IPS-NIHi11 (cell line): ENCODE measurements around the gene MRPL2.
"Not testable (repeated sequence)": the region's sequence is repeated elsewhere in the genome, so short reads cannot be mapped to it uniquely, and the experiment has no call there.

Experiments used
- DNase-seq: peaks from one replicate; pipeline ENCODE4 v3.0.0; 2012; ENCODE audit warnings: mixed read lengths, low spot score

The MRPL2 gene

DNA sequence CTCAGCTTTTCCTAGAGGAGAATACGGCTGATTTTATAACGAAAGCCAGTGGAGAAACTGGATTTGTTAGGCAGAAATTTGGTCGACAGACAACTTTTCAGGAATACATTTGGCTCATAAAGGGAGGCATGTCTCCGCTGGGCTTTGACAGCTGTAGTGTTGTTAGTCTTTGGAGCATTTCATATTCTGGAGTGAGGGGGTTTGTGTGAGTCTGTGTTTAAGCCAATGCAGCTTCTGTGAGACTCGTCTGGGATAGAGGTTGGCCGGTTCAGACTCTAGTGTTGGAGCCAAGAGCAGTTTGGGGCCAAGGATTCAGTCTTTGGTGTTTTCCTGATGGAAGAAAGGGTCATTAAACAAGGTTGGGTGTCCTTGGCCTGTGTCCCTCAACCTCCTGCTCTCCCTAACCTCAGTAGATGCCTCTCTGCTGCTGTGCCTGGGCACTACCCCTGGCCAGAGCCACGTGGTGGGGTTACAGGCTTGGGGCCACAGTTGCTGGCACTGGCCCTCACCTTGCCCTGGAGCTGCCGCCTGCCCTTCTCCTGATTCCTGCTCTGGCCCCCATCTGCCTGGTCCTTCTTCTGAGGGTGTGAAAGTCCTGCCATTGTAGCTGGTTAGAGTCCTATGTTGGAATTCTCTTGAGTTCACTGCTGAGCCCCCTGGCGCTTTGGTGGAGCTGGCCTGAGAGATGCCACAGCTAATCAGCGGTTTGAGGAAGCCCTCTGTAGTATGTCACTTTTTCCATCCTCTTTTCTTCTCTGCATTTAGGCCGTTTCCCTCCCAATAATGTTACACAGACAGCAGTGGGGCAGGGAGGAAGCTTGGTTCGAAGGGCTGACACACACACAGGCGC lies 23.8 kb upstream of the MRPL2 start:
- DNase-seq: no peak

DNA sequence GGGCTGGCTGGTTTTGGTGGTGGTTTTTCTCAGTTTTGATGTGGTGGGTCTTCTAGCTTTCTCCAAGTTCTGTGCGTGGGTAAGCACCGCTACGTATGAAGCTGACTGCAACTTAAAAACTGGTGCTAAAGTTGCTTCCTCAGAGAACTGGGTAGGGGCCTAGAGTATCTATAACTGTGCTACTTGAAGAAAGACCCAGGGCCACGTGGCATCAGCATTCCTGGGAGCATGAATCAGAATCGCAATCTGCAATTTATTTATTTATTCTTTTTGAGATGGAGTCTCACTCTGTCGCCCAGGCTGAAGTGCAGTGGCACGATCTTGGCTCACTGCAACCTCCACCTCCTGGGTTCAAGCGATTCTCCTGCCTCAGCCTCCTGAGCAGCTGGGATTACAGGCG lies 22.7 kb upstream of the MRPL2 start:
- not testable (repeated sequence) for DNase-seq

DNA sequence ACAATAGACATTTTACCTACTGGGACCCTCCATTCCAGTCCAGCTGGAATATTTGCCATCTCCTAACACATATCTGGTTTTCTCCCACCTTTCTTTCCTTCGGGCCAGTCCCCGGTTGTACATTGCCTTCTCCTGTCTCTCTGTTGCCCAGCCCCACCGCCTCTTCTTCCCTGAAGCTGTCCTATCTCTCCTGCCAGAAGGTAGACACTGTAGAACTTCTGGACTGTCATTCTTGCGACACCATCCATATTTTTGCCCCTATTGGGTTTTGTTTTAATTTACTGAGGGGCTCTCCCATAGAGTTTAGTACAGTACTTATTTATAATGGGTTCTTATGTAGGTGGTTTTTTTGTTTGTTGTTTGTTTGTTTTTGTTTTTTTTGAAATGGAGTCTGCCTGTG lies 21.8 kb upstream of the MRPL2 start:
- no peak for DNase-seq

DNA sequence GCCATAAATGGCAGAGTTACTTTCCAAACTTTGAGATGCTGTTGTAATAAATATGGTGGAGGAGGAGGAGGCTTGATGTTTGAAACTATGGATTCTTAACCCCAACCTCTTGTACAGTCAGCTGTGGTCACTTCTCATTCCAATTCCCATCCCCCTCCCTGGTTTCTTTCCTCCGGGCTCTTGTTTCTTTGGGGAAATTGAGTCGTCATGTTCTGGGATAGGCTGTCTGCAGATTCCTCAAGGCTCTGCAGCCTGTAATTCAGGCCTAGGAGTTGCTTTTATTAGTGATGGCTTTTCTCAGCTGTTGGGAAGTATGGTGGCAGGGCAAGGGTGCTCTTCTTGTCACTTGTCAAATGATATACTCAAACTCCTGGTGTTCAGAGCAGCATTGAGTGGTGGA lies 19.5 kb upstream of the MRPL2 start:
- DNase-seq: no peak

DNA sequence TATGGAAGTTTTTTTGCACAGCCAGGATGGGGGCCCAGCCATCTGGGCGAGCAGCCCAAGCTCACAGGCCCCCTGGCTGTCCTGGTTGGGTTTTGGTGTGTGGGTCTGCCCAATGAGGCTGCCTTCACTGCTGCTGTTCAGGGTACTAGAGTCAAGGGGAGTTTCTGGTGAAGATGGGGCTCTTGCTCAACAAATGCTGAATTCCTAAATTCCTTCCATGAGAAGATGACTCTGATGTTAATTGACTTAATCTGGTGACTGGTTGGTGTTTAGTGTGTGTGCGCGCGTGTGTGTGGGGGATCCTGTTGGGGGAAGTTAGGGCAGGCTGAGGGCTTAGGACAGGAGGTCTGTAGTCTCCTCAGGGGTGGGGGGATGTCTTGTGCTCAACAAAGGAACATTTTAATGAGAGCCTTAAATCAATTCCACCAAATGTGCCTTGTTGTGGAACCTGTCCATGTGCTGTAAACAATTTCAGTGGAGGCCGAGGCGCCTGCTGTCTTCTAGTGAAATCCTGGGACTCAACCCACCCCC lies 18.8 kb upstream of the MRPL2 start:
- no peak for DNase-seq

DNA sequence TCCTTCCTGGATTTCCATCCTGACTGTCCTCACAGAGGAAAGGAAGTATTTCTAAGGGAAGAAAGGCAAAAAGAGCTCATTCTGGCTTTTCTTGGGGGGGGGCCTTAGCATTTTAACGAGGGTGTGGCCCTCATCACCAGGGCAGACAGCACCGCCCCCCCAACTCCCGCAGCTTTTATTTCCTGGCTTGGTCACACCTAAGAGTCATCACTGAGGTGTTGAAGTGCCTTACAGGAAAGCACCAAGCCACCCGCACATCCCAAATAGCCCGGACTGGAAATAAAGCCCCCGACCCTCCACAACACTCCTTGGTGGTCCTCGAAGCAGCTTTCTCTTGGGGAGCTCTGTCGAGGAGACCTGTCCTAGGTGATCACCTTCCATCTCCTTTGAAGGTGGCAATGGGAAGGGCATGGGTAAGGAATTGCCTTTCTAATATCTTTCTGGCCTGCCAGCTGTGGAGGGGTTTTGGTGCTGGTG lies 18.1 kb upstream of the MRPL2 start:
- DNase-seq: no peak

DNA sequence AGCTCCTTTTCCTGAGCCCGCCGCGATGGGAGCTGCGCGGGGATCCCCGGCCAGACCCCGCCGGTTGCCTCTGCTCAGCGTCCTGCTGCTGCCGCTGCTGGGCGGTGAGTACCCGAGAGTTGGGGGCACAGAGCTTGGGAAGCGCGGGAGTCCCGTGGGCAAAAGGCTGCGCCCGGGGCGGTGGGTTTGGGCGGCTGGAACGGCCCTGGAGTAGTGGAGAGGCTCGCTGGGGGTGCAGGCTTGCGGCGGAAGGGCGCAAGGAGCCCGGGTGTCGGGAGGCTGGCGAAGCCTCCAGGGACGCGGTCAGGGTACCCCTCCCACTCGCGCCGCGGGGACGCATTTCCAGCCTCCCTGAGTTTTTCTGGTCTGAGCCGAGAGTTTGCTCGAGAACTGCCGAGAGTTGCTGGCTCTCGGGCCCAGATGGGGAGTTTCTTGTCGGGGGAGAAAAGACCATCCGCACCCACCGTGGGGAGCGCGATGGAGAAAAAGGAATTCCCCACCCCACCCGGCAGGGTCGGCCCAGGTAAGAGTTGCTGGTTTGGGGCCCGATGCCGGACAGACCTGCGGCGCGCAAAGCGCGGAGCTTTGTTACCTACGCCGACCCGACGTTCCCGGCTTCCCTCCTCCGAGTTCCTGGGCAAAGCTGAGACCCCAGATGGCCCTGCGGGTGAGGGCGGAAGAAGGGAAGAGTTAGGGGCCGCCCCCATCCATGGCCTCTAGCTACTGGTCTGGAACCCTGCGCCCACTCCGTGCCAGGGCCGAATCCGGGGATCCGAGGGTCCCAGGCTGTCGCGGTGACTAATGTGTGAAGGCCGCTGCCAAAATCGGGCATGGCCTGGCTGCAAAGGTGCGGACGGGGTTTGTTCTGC lies 17.5 kb upstream of the MRPL2 start:
- peak; percentile 61 for DNase-seq

DNA sequence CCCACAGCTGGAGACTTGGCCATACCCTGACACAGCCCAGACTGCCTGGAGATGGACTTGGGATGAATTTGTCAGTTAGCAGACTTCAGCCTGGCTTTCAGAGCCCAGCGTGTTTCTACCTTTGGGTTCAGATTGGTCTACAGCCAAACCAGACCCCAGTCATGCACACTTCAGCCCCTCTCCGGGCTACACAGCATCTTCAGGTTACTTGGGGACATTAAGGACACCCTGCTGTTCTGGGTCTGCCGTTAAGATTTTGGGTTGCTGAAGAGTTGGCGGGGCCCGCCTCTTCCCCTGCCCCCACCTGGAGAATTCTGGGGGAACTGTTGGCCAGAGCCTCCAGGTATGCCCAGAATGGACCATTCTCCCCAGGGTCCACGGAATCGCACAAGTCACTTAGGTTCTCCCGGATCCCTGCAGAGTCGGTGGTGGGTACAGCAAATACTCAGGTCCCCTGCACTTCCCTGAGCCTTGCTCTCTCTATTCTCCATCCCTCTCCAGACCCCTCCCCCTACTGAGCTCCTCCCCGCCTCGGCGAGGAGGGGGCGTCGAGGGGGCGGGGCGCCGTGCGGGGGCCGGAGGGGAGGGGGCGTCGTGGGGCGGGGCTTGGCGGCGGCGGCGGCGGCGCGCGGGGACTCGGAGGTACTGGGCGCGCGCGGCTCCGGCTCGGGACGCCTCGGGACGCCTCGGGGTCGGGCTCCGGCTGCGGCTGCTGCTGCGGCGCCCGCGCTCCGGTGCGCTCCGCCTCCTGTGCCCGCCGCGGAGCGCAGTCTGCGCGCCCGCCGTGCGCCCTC lies 16.6 kb upstream of the MRPL2 start, which contains the start of gene PTK7:
Gene PTK7, plus strand, starts transcription at position 645 of the 794 bp plus-strand sequence. CDS start 175 bp downstream, outside the sequence.
- DNase-seq: peak; percentile 93

DNA sequence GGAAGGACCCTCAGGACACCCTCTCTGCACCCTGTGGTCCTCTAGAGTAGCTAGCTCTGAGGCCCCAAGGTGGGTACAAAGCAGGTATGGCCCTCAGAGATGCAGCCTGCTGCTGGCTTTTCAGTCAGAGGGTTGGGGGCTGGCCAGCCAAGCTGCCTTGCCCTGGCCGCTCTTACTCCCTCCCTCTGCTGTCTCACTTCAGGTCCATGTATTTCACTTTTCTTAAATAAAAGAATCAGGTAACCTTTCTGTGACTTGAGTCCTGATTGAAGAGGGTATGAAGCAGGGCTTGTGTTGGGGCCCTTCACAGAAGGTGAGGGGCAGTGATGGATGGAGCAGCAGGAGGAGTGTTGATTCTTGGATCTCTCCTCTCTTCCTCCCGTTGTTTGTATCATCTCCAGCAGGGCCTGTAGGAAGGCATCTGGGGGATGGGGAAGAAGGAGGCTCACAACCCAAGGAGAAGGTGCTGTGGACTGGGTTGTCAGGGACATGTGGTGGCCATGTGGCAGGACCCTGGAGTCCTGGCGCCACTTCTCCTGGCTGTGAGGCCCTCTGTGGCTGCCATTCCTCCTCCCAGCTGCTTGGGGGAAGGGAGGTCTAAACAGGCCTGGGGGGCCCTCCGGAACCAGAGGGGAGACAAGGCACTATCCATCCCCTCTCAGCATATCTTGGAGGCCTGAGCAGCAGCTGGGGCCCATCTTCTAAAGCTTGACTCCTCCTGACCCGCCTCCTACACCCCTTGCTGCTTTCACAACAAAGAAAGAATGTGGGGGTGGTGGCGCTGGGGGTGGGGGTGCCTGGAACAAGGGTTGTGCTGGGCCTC lies 15.8 kb upstream of the MRPL2 start:
- DNase-seq: no peak

DNA sequence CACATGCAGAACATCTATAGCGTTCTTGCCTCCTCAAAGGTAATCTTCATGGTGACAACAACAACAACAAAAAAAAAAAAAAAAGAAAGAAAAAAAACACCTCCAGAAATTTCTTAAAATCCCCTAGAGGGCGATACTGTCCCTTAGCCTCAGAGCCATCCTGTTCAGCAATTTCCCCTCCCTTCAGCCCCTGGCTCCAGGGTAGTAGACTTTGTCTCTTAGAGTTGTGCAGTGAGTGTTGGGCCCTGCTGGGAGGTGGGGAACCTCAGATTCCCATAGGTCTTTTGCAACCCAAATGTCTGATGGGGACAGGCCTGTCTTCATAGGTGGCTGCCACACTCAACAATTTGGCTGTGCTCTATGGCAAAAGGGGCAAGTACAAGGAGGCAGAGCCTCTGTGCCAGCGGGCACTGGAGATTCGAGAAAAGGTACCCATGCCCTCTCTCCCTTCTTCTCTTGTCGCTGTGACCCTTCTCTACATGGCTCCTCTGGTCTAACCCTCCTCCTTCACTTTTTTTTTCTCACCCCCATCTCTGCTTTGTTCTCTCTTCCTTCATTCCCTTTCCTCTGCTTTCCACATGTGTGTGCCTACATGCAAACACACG lies 10.9 kb upstream of the MRPL2 start:
- peak; percentile 77 for DNase-seq

DNA sequence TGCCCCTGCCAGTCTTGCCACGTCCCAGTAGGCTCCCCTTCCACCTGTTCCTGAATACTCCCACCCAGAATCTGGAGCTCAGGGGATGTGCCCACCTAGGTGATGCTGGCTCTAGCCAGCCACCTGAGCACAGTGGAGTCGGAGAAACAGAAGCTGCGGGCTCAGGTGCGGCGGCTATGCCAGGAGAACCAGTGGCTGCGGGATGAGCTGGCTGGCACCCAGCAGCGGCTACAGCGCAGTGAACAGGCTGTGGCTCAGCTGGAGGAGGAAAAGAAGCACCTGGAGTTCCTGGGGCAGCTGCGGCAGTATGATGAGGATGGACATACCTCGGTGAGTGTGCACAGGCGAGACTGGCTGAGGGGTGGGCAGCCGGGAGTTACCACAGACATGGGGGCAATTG lies 3.6 kb upstream of the MRPL2 start:
- no peak for DNase-seq

DNA sequence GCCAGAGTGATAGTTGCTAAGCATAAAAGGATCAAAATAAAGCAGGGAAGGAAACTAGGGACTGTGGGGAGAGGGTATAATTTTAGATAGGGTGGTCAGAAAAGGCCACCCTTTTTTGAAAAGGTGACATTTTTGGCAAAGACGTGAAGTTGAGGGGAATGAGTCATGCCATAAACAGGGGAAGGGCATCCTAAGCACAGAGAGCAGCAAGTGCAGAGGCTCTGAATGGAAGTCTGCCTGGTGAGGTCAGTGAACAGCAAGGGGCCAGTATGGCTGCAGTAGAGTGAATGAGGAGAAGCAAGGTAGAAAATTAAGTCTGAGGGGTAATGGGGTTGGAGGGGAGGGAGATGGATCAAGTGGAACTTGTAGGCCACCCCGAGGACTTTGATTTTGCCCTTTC lies 2.6 kb upstream of the MRPL2 start:
- DNase-seq: no peak

DNA sequence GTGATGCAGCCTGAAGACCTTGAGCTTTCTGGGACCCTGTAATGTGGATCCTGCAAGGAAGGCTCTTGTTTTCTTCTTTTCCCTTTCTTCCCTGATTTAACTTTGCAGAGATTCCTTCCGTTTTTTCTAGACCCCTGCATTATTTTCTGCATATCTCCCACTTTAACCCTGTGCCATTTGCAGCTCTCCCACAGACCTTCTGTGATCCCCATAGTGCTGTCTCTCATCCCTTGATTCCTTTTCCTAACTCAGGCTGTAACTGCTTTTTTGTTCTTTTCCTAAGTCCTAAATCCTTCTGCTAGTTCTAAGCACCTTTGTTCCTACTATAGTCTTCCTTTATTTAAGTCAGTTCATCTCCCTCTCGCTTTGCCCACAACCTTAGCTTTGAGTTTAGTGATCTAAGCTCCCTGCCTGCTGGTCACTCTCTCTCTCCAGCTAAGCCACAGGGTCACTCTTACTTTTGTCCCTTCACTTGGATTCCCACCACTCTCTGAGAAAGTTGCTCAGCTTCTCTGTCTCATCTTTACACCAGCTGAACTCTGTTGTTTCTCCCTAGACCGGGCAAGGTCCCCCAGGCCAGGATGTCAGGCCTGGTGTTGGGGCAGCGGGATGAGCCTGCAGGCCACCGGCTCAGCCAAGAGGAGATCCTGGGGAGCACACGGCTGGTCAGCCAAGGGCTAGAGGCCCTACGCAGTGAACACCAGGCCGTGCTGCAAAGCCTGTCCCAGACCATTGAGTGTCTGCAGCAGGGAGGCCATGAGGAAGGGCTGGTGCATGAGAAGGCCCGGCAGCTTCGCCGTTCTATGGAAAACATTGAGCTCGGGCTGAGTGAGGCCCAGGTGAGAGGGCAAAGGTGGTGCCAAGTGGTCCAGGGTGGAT lies 1.8 kb upstream of the MRPL2 start:
- DNase-seq: no peak

DNA sequence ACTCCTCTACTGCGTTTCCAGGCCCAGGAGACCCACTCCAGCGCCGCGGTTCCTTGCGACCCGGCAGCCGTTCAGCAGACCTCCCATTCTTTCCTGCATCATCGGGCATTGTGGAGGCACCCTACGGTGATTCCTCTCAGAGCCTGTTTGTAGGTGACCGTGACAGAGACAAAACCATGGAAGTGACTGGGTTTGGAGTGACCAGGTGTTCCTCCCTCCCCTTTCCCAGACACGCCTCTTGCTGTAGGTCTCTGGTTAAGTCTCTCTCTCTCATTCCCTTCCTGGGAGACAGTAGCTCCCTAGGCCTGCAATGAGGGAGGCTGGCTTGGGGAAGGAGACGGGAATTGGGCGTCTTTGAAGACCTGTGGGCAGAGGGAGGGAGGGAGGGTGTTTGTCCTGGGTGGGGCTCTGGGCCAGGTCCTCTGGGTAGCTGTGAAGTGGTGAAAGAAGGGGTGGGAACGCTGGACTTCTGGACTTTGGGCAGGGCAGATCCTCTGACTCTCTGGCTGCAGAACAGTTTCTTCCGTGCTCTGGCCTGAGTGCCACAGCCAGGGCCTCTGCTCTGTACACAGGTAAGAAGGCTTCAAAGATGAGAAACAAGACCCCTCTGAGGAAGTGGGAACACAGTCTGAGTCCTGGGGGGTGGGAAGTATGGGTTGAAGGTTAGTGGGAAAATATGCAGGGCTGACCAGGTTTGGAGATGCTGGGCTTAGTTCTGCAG lies 960 bp upstream of the MRPL2 start:
- DNase-seq: peak; percentile 61

DNA sequence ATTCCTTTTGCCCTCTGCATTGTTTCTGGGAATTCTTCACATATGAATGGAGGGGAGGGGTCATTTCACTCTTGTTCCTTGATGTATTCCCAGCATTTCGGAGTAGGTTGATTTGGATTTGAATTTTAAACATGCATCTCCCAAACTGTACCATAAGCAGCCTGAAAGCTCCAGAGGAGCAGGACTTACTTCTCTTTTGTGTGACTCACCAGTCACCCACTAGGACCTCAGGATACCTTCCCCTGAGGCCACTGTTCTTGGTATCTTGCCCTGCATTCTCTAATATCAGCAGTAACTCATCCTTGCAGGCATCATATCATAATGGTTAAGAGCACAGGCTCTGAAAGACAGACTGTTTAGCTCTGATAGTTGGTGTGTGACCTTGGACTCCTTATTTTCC lies 703 bp downstream of the MRPL2 start:
- no peak for DNase-seq

DNA sequence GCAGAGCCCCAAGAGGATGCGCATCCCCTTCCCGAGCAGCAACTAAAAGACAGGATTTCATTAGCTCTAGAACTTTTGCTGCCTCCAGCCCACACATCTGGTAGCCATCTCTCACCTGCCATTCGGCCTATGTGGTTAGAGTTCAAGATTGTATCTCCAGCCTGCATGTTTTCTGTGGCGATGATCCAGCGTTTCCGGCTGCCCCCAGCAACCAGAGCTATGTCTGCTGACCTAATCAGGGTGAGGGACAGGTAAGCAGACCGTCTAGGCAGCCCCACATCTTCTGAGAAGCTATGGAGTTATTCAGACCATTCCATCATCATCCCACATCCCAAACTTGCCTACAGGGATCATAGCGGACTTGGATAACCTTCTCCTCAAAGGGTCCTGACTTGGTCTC lies 3.3 kb downstream of the MRPL2 start:
- no peak for DNase-seq

DNA sequence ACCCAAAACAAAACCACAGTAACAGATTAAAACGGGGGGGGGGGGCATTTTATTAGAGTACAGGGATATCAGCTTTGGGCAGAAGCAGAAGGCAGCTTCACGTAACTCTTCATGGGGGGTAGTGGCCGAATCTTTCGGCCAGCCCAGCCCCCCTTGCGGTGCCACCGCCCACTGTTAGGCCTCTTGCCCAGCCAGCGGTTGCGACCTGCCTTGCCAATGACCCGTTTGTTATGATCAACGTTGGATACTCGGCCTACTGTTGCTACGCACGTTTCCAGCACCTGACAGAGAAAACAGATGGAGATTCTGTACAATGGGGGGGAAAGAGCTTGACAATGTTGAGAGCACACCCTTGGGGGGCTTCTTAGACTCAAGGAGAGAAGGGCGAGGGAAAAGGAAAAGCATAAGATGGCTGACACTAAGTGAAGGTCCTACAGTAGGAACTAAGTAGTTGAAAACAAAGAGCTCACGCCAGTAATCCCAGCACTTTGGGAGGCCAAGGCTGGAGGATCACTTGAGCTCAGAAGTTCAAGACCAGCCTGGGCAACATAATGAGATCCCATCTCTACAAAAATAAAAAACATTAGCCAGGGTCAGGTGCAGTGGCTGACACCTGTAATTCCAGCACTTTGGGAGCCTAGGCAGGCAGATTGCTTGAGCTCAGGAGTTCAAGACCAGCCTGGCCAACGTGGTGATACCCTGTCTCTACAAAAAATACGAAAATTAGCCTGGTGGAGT lies 4.9 kb downstream of the MRPL2 start:
- DNase-seq: no peak

DNA sequence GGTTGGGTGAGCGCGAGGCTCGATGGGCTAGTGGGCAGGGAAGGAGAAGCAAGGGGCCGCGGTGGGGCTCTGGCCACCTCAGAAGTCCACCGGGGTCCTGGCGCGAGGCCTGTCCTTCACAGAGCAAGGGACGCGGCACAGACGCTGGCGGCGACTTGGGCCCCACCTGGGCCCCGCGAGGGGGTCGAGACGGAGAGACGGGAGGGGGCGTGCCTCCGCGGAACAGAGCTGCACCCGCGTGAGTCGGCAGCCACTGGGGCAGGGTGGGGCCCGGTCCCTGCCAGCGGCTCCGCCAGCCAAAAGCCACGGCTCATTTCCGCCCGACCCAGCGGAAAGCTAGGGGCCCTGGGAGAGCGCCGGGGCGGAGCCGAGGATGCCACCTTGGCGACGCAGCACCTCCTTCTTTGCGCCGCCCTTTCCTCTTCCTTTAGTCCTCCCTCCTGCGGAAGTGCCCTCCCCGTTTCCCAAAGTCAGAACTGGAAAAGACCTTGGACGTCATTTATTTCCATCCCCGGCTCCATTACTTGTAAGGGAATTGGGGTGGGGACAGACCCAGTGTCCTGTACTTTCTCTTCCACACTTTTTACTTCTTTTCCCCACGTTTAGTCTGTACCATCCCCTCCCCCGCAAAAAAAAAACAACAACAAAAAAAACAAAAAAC lies 5.6 kb downstream of the MRPL2 start, which contains the start of gene CUL7:
Gene CUL7, minus strand, starts transcription at position 307 of the 661 bp plus-strand sequence. CDS start 1,063 bp downstream, outside the sequence.
- peak; percentile 99 for DNase-seq
